Astrocyte of the hippocampus (primary cell): ENCODE measurements around the gene ARSI.
"Not testable (repeated sequence)": the region's sequence is repeated elsewhere in the genome, so short reads cannot be mapped to it uniquely, and the experiment has no call there.

Experiments
- DNase-seq: peaks from one replicate; pipeline ENCODE4 v3.0.0; 2011; ENCODE audit warnings: low read depth, low spot score

The ARSI gene

DNA sequence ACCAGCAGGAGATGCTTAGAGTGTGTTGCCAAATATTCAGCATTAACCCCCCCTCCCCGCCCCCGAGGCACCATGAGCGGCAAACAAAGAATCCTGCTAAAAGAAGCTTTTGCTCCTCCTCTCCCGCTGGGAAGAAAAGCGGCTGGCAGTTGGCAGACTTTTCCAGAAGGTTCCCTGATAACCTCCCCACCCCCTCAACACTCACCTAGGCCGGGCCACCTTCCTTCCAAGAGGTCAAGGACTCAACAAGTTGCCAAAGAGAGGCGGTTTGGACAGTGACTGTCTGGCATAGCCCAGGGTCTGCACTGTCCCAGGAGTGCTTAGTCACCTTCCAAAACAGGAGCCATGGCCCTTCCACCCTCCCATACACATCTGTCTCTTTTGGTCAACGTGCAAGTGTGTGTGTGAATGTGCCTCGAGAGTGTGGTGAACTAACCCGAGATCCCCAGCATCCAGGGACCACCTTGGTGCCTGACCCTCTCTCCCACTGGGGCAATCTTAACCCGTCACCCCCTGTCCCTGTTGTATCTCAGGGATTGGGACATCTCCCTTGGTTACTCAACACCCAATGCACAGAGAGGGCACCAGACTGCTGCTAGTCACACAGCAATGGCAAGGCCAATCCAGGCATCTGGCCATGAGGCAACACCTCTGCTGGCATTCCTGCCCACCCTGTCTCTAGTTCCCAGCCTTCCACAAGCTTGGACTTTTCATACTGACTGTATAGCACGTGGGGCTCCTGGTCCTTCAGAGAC lies 32.0 kb downstream of the ARSI start:
- peak; percentile 40 for DNase-seq

DNA sequence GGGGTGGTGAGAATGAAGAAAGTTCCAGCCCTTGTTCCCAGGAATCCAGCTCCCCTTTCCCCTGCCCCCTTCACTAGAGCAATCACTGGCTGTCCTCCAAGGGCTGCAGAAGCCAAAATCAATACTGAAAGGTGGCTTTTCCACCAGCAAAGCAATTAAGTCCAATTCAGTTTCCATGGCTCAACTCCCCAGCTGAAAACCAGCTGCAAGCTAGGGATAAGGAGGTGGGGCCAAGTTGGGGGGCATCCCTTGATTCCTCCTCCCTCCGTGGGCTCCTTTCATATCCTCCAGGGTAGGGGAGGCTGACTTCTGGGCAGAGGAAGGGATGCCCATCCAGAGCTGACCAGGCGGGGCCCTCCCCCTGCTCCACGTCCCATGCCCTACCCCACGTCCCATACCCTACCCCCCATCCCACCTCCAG lies 35.8 kb downstream of the ARSI start:
- peak; percentile 78 for DNase-seq

DNA sequence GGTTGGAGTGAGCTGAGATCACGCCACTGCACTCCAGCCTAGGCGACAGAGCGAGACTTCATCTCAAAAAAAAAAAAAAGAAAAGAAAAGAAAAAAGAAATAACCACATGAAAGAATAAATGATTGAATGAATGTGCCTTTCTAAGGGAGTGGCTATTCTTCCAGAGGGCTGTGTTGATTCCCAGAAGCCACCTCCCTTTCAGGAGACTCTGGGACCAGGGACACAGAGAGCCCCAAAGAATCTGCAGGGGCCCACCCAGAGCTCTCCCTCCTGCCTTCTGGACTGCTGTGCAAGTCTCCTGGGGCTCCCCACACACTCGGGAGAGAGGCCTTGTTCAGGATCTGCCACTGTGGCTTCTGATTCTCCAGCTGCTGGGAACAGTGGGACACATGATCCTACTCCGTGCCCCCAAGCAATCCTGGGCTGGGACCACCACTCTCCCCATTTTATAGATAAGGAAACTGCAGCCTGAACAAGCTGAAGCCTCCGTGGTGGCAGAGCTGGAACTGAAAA lies 36.8 kb downstream of the ARSI start:
- no peak for DNase-seq

DNA sequence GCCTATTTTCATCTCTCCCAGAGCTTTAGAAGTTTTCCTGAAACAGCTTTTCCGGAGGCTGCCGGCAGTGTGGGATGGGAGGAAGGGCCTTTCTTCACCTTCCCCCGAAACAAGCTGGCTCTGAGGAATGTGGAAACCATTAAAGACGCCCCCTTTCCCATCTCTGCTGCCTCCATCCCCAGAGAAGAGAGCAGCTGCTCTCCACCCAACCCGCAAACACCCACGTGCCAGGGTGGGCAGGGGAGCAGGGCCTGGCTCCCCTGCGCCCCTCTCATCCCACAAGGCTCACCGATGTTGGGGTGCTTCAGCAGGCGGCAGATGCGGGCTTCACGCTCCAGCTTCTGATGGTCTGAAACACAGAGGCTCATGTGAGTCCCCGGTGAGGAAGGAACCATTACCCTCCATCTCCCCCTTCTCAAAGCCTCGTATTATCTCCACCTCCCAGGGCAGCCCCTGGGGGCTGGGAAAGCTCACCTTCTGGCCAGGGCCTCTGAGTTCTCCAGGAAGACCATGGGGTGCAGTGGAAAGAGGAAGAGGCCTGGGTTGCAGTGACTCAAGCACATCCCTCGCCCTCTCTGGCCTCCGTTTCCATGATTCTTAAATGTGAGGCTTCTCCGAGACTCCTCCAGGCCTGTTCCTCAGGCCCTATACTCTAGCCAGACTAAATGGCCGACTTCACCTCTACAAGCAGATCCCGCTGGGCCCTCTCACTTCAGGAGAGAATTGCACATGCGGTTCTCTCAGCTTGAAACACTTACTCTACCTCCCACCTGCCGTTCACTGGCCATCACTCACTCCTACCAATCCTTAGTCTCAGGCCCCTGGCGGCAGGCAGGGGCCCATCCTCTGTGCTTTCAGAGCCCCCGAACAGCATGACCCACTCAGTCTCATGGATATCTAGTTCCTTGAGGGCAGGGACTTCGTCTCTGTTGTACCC lies 37.8 kb downstream of the ARSI start:
- DNase-seq = no peak

DNA sequence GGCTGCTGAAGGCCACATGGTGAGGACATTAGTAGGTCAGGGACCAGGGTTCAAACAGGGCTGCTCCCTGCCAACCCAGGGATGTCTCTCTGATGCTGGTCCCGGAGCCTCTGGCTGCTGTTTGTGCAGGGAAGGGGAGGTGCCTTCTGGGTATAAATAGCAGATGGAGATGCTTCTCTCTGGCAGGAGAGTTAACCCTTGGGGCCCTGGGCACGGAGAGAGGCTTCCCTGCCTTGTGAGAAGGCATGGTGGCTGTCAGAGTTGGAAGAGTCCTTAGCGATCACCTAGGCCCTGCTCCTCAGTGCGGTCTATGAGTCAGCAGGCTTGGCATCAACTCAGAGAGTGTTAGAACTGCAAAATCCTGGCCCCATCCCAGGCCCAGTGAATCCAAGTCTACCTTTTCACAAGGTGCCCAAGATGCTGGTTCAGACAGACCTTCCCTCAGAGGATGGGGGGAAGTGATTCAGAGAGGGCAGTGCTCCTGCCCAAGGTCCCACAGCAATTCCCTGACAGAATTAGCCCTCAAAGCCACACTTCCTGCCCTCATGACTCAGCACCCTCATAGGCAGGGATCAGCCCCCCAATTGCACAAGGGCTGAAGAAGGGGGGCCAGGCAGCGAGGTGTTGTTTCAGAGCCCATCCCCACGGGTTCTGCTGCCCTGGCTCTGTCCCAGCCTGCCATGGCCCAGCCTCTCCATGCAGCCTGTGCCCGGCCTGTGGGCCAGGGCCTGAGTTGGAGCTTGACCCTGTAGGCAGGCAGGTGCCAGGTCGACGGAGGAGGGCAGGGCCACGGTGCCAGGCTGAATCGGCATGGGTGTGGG lies 38.7 kb downstream of the ARSI start:
- peak; percentile 95 for DNase-seq

DNA sequence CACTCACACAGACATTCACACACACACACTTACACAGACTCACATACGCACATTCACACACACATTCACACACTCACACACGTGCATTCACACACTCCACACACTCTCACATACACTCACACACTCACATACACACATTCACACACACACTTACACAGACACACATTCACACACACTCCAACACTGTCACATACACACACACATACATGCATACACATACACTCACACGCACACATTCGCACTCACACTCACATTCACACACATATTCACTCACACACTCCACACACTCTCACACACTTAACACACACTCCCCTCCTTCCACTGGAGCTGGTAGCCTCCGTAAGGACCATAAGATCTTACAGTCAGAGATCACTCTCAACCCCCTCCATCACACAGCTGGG lies 39.3 kb downstream of the ARSI start:
- DNase-seq = no peak

DNA sequence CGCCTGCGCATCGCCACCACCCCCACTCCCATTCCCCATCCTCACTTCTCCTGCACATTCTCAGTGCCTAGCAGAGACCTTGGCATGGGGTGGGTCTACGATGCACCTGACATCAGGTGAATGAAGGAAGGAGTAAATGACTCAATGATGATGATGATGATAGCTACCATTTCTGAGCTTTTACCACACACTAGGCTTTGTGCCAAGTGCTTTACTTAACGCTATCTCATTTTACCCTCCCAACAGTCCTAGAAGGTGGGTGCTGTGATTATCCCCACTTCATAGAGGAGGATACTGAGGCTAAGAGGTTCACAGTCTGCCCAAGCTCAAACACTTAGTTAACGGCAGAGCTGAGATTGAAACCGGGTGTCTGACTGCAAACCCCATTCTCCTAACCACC lies 40.2 kb downstream of the ARSI start:
- no peak for DNase-seq

DNA sequence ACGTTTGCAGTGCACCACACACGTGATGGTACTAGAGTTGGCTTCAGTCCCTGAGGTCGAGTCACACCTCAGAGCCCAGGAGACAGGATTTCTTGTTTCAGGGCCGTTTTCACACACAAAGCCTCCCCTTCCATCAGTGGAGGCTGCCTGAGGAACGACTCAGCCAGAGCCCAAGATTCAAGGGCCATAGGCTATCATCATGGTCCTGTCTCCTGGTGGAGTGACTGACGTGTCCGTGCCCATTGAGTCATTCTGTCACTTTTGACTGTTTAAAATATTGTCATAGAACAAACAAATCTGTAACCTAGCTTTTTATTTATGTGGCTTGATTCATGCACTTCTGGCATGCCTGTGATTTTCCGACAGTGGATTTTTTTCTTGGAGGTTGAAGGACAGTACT lies 41.5 kb downstream of the ARSI start:
- DNase-seq = peak; percentile 20

DNA sequence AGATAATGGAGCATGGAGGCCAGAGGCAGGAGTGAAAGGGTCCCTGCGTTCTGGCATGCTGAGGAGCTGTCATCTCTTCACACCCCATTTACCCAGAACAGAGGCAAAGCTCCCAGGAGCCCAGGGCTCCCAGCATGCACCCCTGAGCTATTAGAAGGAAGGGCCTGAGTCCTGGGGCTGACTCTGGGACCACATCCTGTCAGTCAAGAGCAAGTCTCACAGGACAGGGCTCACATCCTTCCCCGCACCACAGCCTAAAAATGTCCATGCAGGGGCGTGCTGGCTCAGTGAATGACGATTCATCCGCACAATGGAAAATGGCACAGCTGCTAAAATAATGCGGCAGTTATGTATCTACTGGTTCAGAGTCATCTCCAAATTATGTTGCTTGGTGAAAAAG lies 44.6 kb downstream of the ARSI start:
- peak; percentile 20 for DNase-seq

DNA sequence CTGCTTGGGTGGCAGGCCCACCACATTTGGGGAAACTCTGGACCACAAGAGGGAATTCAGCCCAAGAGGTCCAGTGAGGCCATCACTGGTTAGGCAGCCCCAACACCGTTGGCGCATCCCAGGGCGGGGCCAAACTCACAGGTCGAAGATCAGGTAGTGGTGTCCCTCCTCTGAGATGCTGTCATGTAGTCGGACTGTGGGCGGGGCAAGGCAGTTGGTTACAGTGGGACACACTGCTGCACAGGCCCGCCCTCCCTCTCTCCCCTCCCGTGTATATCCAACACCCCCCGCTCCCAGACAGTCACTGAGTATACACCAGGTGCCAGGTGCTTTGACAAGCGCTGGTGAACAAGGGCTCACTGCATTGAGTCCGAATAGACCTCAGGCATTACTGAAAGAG lies 45.3 kb downstream of the ARSI start:
- DNase-seq = no peak

DNA sequence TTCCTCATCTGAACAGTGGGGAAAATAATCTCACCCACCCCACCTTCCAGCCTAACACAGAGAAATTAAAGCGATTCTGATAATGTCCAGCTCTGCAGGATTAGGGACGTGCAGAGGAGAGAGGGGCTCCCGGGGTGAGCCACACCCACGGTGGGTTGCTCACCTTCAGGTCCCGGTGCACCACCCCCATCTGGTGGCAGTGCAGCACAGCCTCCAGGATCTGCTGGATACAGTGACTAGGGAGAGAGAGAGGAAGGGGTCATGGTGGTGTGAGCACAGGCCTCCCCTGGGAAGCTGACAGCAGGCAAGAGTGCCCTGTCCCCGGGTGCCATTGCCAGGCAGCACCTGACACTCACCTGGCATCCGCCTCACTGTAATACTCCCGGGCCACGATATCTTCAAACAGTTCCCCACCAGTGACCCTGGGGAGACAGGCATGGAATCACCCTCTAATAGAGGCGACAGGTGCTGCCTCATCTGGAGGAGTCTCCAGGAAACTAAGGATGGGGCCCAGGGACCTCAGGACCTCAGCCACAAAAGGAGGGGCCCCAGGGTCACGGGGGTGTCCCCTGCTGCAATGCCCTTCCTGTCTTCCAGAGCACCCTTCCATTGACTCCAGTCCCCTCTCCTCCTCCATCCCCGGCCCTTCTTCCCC lies 46.2 kb downstream of the ARSI start:
- no peak for DNase-seq

DNA sequence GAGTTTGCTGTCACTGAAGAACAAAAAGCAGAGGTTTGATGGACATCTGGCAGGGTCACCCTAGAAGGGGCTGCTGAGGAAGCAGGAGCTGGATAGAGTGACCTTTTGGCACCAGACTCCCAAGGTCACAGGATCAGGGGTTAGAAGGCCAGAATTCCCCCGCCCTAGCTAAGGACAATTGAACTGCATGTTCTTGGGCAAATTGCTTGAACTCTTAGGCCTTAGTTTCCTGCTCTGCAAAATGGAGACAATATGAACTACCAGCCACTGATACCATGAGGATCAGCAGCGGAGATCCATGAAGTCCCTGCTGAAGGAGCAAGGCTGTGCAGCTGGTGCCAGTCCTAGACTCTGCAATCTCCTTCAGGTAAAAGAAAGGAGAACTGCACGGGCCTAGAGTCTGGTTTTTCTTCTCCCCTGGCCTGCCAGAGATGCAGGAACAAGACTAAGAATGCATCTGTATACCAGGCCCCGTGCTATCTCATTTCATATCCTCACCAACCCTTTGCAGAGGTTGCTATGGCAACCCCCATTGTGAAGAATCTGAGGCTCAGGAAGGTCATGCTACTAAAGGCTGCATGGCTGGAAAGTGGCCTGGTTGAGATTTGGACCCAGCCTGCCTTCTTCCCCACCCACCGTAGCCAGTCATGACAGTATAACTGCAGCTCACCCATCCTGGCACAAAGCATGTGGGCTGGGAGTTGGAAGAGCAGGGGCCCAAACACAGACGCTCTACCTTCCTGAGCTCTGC lies 46.9 kb downstream of the ARSI start:
- peak; percentile 29 for DNase-seq

DNA sequence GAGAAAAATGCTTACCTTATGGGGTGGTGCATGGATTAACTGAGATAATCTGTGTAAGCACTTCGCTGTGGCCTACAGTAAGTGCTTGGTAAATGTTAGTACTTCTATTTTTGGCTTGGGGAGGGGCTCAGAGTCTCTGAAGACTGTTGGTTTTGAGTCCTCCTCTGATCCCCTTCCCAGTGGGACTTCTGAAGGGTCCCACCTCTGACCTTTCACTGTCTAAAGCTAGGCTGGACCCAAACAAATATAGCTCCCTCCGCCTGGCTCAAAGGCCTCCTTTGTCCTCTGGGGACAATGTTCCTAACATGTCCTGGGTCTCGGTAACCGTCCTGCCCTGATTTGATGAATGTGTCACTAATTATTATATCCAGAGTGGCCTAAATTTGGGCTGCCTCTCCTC lies 47.9 kb downstream of the ARSI start:
- no peak for DNase-seq

DNA sequence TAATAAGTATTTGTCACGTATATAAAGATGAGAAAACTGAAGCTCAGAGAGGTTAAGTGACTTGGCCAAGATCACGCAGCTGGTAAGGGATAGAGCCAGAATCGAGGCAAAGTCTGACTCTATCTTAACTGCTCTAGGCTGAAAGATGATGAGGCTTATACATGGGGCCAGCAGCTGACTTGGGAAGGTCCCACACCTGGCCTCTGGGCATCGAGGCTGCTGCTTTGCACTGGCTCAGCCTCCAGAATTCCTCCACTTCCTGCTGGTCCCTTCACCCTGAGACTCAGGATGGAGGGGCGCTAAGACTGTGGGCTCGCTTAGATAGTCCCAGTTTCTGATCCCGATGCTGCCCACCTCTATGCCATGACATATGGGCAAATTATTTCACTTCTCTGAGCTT lies 48.3 kb downstream of the ARSI start:
- DNase-seq = no peak

DNA sequence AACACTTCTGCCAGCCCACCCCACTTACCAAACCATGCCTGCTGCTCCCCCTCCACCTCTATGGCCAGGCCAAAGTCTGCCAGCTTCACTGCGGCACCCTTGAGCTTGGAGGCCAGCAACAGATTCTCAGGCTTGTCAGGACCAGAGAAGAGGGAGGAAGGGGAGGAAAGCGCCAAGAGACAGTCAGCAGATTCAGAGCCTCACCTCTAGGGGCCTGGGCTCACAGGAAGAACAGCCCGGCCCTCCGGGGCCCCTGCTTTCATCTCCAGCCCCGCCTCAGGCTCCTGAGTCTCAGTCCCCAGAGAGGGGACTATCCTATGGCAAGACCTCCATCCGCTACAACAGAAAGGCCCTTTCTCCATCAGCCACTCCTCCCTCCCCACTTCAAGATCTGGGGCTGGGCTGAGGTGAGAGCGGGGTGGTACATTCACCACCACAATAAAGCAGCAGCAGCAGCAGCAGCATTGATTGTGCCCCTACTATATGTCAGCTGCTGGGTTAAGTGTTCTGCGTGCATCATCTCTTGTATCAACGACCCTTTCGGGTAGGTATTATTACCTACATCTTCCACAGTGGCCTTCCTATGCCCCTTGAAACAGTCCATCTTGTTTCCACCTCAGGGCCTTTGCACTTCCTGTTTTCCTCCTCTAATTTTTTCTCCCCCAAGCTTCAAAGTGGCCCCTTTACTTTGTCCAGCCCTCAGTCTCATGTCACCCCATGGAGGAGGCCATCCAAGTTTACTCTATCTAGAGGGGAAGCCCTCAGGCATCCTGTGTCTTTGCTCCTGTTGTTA lies 49.1 kb downstream of the ARSI start:
- DNase-seq = no peak

DNA sequence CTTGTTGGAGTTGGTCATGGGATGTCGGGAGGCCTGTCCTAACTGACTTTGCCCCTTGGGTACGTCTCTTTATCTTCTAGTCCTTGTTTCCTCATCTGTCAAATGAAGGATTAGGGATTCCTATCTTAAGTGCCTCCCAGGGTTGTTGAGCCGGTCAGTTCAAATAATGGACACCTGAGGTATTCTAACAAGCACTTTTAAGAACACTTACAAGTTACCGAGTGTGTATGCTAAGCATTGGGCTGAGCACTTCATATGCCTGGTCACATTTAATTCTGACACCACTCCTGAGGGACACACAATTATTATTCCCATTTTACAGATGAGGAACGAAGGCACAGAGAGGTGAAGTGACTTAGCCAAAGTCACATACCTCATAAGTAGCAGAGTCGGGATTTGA lies 50.2 kb downstream of the ARSI start:
- no peak for DNase-seq

DNA sequence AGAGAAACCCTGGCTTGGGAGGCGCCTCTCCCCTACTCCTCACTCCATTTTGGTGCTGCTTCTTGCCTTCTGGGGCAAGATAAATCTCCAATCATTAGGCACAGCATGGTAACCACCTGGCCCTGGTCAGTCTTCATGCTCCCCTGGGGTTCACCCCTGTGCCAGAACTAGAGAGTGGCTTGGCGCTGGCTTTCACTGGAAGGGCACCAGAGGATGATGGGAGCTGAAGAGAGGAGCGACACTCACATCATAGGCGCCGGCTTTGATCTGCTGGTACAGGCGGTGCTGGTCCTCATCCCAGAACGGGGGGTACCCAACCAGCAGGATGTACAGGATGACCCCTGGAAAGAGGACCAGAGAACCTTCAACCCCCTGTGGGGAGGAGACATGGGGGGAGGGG lies 51.2 kb downstream of the ARSI start:
- DNase-seq = no peak

DNA sequence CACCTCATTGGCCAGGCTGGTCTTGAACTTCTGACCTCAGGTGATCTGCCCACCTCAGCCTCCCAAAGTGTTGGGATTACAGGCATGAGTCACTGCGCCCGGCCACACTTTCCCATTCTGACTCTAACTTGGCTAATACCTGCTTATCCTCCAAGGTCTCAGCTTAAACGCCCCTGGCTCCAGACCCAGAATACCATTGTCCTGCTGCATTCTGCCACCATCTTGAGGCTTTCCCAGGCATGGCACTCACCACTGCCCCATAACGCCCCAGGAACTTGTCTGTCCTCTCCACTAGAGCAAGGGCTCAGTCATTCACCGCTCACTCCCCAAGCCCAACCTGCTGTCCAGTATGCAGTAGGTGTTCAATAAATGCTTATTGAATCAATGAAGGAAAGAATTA lies 53.0 kb downstream of the ARSI start:
- DNase-seq = no peak

DNA sequence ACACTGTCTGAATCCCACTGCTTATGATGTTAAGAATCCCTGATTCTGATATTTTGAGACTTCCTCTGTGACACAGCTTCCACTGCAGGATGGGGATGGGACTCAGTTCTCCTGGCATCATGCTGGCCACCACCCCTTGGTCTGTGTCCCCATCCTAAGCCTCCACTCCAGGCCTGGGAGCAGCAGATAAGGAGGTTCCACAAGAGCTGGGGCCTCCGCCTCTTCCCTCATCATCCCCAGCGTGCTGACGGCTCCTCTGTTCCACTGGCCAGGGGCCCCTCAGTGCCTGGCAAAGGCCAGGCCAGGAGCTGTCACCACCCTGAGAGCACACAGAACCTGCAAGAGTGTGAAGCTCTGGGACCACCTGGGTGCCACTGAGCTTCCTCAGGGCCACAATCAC lies 53.8 kb downstream of the ARSI start:
- DNase-seq = no peak

DNA sequence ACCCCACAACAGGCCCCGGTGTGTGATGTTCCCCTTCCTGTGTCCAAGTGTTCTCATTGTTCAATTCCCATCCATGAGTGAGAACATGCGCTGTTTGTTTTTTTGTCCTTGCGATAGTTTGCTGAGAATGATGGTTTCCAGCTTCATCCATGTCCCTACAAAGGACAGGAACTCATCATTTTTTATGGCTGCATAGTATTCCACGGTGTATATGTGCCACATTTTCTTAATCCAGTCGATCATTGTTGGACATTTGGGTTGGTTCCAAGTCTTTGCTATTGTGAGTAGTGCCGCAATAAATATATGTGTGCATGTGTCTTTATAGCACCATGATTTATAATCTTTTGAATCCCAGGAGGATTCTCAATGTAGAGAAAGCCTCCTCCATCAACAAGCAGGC lies 54.2 kb downstream of the ARSI start:
- not testable (repeated sequence) for DNase-seq
